ENCODE data around the gene MTHFD1L.

Gene MTHFD1L

DNA sequence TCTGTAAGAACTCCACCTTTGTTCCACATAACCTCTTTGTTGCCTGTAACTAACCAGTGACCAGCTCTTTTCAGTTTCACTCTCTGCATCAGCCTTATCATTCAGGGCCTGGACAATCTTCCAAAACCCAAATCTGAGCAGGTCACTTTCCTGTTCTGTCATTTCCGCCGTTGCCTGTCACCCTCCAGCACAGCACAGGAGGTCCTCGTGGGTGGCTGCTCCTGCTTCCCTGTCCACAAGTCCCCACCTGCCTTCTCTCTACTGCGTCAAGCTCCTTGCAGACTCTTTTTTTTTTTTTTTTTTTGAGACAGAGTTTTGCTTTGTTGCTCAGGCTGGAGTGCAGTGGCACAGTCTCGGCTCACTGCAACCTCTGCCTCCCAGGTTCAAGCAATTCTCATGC, 73.9 kb downstream of the MTHFD1L start:
- Histone ChIP-seq H3K79me2 (ENCODE audit: control insufficient read depth, low read length) (no peaks in the 10 kb centered on the region), H4K20me1 (ENCODE audit: control insufficient read depth, insufficient read depth, low read depth, low read length) (no peaks in the 10 kb centered on the region), H3K4me3 (ENCODE audit: low read length) (no peak overlapping the region), H3K4me2 (ENCODE audit: low read length) (no peak overlapping the region), H3K4me1 (ENCODE audit: control insufficient read depth, low read length) (no peaks in the 10 kb centered on the region), H3F3A (ENCODE audit: control insufficient read depth, insufficient read depth) (no peaks in the 10 kb centered on the region), H3K9me3 (ENCODE audit: control insufficient read depth, insufficient read depth, low read length) (no peaks in the 10 kb centered on the region), H3K27me3 (ENCODE audit: control insufficient read depth, low read length) (no peaks in the 10 kb centered on the region), H3K36me3 (ENCODE audit: control insufficient read depth, low read length) (peaks cover 63% of the 10 kb centered on the region), H3K27ac (ENCODE audit: low read depth, low read length) (no peak overlapping the region), H3K9me2 (replicated peaks; ENCODE audit: control insufficient read depth, low read length) (no peaks in the 10 kb centered on the region)
- TF ChIP-seq EZH2phosphoT487 (IDR thresholded peaks at IDR 0.05; ENCODE audit: borderline replicate concordance, low read length) (no peak), CTCF (IDR thresholded peaks at IDR 0.05; ENCODE audit: low read depth, low read length, poor library complexity, severe bottlenecking) (no peak)

- TF ChIP-seq CTCF (IDR thresholded peaks at IDR 0.05; ENCODE audit: low read depth, low read length, poor library complexity, severe bottlenecking) (no peak), EZH2phosphoT487 (IDR thresholded peaks at IDR 0.05; ENCODE audit: borderline replicate concordance, low read length) (no peak)
- H3K36me3 ChIP-seq (ENCODE audit: control insufficient read depth, low read length), result peaks cover 70% of the 10 kb centered on the region
- H3K9me2 ChIP-seq (replicated peaks; ENCODE audit: control insufficient read depth, low read length), result no peaks in the 10 kb centered on the region
- H3K27me3 ChIP-seq (ENCODE audit: control insufficient read depth, low read length), result no peaks in the 10 kb centered on the region
- H4K20me1 ChIP-seq (ENCODE audit: control insufficient read depth, insufficient read depth, low read depth, low read length), result no peaks in the 10 kb centered on the region
- H3K79me2 ChIP-seq (ENCODE audit: control insufficient read depth, low read length), result no peaks in the 10 kb centered on the region
- H3K4me3 ChIP-seq (ENCODE audit: low read length), result no peak overlapping the region
- no peak overlapping the region for H3K4me2 ChIP-seq (ENCODE audit: low read length)
- no peaks in the 10 kb centered on the region for H3K4me1 ChIP-seq (ENCODE audit: control insufficient read depth, low read length)
- H3K9me3 ChIP-seq (ENCODE audit: control insufficient read depth, insufficient read depth, low read length), result no peaks in the 10 kb centered on the region
- no peaks in the 10 kb centered on the region for H3F3A ChIP-seq (ENCODE audit: control insufficient read depth, insufficient read depth)
- H3K27ac ChIP-seq (ENCODE audit: low read depth, low read length), result no peak overlapping the region
Measured at GRCh38 chr6:150940941-150941340, 75.4 kb downstream of the MTHFD1L start.

- no peaks in the 10 kb centered on the region for H3F3A ChIP-seq (ENCODE audit: control insufficient read depth, insufficient read depth)
- no peaks in the 10 kb centered on the region for H3K9me2 ChIP-seq (replicated peaks; ENCODE audit: control insufficient read depth, low read length)
- no peak overlapping the region for H3K4me3 ChIP-seq (ENCODE audit: low read length)
- no peak overlapping the region for H3K4me2 ChIP-seq (ENCODE audit: low read length)
- H3K27me3 ChIP-seq (ENCODE audit: control insufficient read depth, low read length), result no peaks in the 10 kb centered on the region
- H3K36me3 ChIP-seq (ENCODE audit: control insufficient read depth, low read length), result peaks cover 71% of the 10 kb centered on the region
- no peaks in the 10 kb centered on the region for H4K20me1 ChIP-seq (ENCODE audit: control insufficient read depth, insufficient read depth, low read depth, low read length)
- TF ChIP-seq EZH2phosphoT487 (IDR thresholded peaks at IDR 0.05; ENCODE audit: borderline replicate concordance, low read length), result no peak
- TF ChIP-seq CTCF (IDR thresholded peaks at IDR 0.05; ENCODE audit: low read depth, low read length, poor library complexity, severe bottlenecking), result no peak
- no peaks in the 10 kb centered on the region for H3K79me2 ChIP-seq (ENCODE audit: control insufficient read depth, low read length)
- H3K27ac ChIP-seq (ENCODE audit: low read depth, low read length), result no peak overlapping the region
- H3K4me1 ChIP-seq (ENCODE audit: control insufficient read depth, low read length), result no peaks in the 10 kb centered on the region
- H3K9me3 ChIP-seq (ENCODE audit: control insufficient read depth, insufficient read depth, low read length), result no peaks in the 10 kb centered on the region
Measured at GRCh38 chr6:150949526-150949925, 84.0 kb downstream of the MTHFD1L start.

DNA sequence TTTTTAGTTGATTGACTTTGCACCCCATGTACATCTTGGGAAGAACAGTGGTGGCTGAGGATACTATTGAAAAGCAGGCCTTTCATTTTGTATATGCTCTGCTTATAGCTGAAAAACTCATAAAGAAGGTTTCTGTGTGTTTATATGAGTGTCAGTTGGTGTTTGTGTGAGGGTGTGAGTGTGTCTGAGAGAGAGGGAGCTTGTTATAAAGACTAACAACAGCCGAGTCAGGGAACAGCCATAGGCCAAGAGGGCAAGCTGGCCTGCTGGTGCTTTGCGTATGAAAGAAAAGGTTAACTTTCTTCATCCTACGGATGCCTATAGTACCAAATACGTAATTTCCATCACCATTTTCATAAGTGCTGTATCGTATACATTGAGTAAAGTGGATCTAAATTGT, 88.3 kb downstream of the MTHFD1L start:
- Histone ChIP-seq H3K9me3 (ENCODE audit: control insufficient read depth, insufficient read depth, low read length) (no peaks in the 10 kb centered on the region), H3K4me3 (ENCODE audit: low read length) (no peak overlapping the region), H3K27ac (ENCODE audit: low read depth, low read length) (no peak overlapping the region), H3F3A (ENCODE audit: control insufficient read depth, insufficient read depth) (no peaks in the 10 kb centered on the region), H4K20me1 (ENCODE audit: control insufficient read depth, insufficient read depth, low read depth, low read length) (no peaks in the 10 kb centered on the region), H3K4me2 (ENCODE audit: low read length) (no peak overlapping the region), H3K4me1 (ENCODE audit: control insufficient read depth, low read length) (no peaks in the 10 kb centered on the region), H3K79me2 (ENCODE audit: control insufficient read depth, low read length) (no peaks in the 10 kb centered on the region), H3K9me2 (replicated peaks; ENCODE audit: control insufficient read depth, low read length) (no peaks in the 10 kb centered on the region), H3K27me3 (ENCODE audit: control insufficient read depth, low read length) (no peaks in the 10 kb centered on the region), H3K36me3 (ENCODE audit: control insufficient read depth, low read length) (peaks cover 77% of the 10 kb centered on the region)
- TF ChIP-seq EZH2phosphoT487 (IDR thresholded peaks at IDR 0.05; ENCODE audit: borderline replicate concordance, low read length), result no peak
- no peak for TF ChIP-seq CTCF (IDR thresholded peaks at IDR 0.05; ENCODE audit: low read depth, low read length, poor library complexity, severe bottlenecking)

Measured in DOHH2 (cell line).